ENCODE results near the gene RBBP8NL. TPM values are rescaled to one million over a fixed set of nuclear protein-coding genes. Genes with fewer than 3 reads are reported as not detected.

RBBP8NL gene
- total and polyA plus RNA-seq, 5 donors from 2014 or later, result not detected

- Mint-ChIP-seq H3K4me1 (no peaks in the 10 kb centered on the region), H3K4me3 (no peak overlapping the region), H3K9me3 (no peaks in the 10 kb centered on the region), H3K36me3 (no peaks in the 10 kb centered on the region), H3K27me3 (no peaks in the 10 kb centered on the region), H3K27ac (no peak overlapping the region)
- Histone ChIP-seq H3K27ac (ENCODE audit: insufficient read depth, low read length, poor library complexity, severe bottlenecking) (no peak overlapping the region), H3K4me1 (ENCODE audit: control insufficient read depth, insufficient read depth, low read length, poor library complexity, severe bottlenecking) (no peaks in the 10 kb centered on the region), H3K27me3 (ENCODE audit: control insufficient read depth, insufficient read depth, low read length) (no peaks in the 10 kb centered on the region), H3K9me3 (ENCODE audit: control insufficient read depth in 2 of 2, low read length in 2 of 2) (no peaks in the 10 kb centered on the region), H3K4me3 (ENCODE audit: low read depth, low read length) (no peak overlapping the region), H3K36me3 (ENCODE audit: control insufficient read depth, insufficient read depth, low read length) (no peaks in the 10 kb centered on the region)
- DNase-seq, result no peak
- ATAC-seq (ENCODE audit: low read depth in 2 of 2), result no peak
Measured at GRCh38 chr20:62419759-62420158, 7.6 kb downstream of the RBBP8NL start.

DNA sequence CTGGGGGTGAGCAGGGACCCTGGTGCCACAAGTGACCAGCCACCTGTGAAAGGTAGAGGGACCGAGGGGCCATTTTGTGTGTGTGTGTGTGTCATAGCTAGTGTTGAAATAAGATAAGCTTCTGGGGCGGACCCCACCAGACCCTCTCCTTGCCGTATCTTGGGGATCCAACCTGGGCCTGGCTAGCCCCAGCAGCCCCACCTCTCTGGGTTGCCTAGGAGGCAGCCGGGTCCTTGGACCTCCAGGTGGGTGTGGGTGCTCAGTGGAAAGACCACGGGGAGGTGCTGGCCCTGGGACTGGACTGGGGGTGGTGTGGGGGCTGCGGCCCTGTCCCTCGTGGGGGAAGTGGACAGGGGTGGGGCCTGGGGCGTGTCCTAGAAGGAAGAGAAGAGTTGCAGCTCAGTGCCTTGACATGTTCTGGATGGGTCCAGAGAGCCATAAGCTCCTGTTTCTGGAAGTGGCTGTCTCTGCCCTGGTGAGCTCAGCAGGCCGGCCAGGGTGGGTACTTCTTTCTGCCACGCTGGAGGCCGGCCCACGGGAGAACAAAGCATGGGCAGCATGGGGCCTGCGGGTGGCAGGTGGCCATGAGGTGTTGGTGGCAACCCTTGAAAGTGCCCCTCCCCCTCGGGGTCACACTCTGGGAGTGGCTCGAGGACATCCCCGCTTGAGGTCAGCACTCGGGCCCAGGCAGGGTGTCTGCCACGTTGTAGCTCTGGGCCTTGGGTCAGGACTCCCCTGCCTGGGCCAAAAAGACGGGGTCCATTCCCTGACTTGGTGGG is 8.4 kb downstream of the RBBP8NL start:
- Mint-ChIP-seq H3K27ac (no peak overlapping the region), H3K9me3 (no peaks in the 10 kb centered on the region), H3K27me3 (no peaks in the 10 kb centered on the region), H3K4me3 (no peak overlapping the region), H3K36me3 (no peaks in the 10 kb centered on the region), H3K4me1 (no peaks in the 10 kb centered on the region)
- Histone ChIP-seq H3K4me3 (ENCODE audit: low read depth, low read length) (no peak overlapping the region), H3K27me3 (ENCODE audit: control insufficient read depth, insufficient read depth, low read length) (no peaks in the 10 kb centered on the region), H3K27ac (ENCODE audit: insufficient read depth, low read length, poor library complexity, severe bottlenecking) (no peak overlapping the region), H3K36me3 (ENCODE audit: control insufficient read depth, insufficient read depth, low read length) (no peaks in the 10 kb centered on the region), H3K4me1 (ENCODE audit: control insufficient read depth, insufficient read depth, low read length, poor library complexity, severe bottlenecking) (no peaks in the 10 kb centered on the region), H3K9me3 (ENCODE audit: control insufficient read depth in 2 of 2, low read length in 2 of 2) (no peaks in the 10 kb centered on the region)
- no peak for ATAC-seq (ENCODE audit: low read depth in 2 of 2)
- DNase-seq, result no peak

DNA sequence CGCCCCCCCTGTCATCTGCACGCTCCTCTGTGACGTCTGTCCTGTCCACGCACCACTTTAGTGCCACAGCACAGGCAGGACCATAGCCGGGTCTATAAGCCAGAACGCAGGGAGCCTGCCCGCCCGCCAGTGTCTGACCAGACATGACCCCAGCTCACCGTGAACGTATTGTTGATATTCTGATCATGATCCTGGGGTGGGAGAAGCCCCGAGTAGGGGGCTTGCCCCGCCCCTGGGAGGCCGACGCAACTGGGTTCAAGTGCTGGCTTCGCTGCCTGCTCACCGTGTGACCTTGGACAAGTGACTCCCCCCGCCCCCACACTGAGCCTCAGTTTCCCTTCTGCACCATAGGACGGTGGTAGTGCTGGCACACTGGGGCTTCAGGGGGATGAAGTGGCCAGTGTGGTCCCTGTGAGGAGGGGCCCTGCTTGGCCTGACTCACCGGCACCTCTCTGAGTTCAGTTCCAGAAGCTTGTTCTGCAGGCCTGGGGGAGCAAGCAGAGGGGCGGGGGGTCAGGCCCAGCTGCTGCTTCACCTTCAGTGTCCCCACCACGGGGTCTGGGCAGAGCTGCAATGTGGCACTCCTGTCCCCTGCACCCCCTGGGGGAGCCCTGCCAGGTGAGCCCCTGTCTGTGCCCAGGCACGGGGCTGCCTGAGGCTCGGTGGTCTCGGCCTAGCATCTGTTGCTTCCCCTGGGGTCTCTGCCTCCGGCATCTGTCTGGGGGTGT is 9.2 kb downstream of the RBBP8NL start:
- DNase-seq (no peak), ATAC-seq (ENCODE audit: low read depth in 2 of 2) (no peak)
- H3K27ac ChIP-seq (ENCODE audit: insufficient read depth, low read length, poor library complexity, severe bottlenecking), result no peak overlapping the region
- H3K4me3 Mint-ChIP-seq, result no peak overlapping the region
- H3K4me1 Mint-ChIP-seq, result no peaks in the 10 kb centered on the region
- no peaks in the 10 kb centered on the region for H3K9me3 ChIP-seq (ENCODE audit: control insufficient read depth in 2 of 2, low read length in 2 of 2)
- H3K9me3 Mint-ChIP-seq, result no peaks in the 10 kb centered on the region
- H3K4me3 ChIP-seq (ENCODE audit: low read depth, low read length), result no peak overlapping the region
- H3K36me3 Mint-ChIP-seq, result no peaks in the 10 kb centered on the region
- H3K4me1 ChIP-seq (ENCODE audit: control insufficient read depth, insufficient read depth, low read length, poor library complexity, severe bottlenecking), result no peaks in the 10 kb centered on the region
- no peaks in the 10 kb centered on the region for H3K27me3 ChIP-seq (ENCODE audit: control insufficient read depth, insufficient read depth, low read length)
- H3K36me3 ChIP-seq (ENCODE audit: control insufficient read depth, insufficient read depth, low read length), result no peaks in the 10 kb centered on the region
- H3K27ac Mint-ChIP-seq, result no peak overlapping the region
- H3K27me3 Mint-ChIP-seq, result no peaks in the 10 kb centered on the region

DNA sequence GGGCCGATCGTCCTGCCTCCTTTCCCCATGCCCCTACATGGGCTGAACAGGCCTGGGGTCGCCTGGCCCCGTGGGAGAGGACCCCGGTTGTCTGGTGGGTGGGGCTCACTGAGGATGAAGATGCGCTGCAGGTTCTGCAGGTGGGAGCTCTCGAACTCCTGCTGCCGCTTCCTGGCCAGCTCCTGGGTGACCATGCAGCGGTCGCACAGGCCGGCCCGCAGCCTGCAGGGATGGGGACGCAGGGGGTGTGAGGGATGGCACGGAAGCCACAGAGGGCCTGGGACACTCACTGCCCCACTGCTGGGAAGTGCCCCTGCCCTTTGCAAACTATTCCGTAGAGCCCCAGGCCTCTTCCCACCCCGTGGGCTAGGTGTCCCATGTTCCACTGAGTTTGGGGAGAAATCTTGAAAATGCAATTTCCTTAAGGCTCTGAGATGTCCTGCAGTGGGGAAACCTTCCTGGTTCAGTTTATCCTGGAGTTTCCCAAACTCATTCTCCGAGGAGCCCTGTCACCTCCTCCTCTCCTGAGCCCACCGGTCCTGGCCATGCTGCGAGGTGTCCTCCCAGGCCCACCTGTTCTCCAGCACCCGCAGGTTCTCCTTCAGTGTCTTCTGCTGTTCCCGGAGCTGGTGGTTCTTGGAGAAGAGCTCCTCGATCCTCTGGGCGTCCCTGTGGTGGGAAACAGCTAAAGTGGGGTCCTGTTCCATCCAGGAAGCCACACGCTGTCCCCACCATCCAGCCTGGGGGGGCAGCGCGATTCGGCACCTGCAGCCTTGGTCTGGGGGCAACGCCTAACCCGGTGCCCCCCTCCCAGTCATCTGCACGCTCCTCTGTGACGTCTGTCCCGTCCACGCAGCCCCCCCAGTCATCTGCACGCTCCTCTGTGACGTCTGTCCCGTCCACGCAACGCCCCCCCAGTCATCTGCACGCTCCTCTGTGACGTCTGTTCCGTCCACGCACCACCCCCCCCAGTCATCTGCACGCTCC is 10.4 kb downstream of the RBBP8NL start:
- Histone ChIP-seq H3K4me3 (ENCODE audit: low read depth, low read length) (no peak overlapping the region), H3K36me3 (ENCODE audit: control insufficient read depth, insufficient read depth, low read length) (no peaks in the 10 kb centered on the region), H3K27ac (ENCODE audit: insufficient read depth, low read length, poor library complexity, severe bottlenecking) (no peak overlapping the region), H3K9me3 (ENCODE audit: control insufficient read depth in 2 of 2, low read length in 2 of 2) (no peaks in the 10 kb centered on the region), H3K4me1 (ENCODE audit: control insufficient read depth, insufficient read depth, low read length, poor library complexity, severe bottlenecking) (no peaks in the 10 kb centered on the region), H3K27me3 (ENCODE audit: control insufficient read depth, insufficient read depth, low read length) (no peaks in the 10 kb centered on the region)
- Mint-ChIP-seq H3K36me3 (no peaks in the 10 kb centered on the region), H3K4me1 (no peaks in the 10 kb centered on the region), H3K9me3 (no peaks in the 10 kb centered on the region), H3K27ac (no peak overlapping the region), H3K4me3 (no peak overlapping the region), H3K27me3 (no peaks in the 10 kb centered on the region)
- ATAC-seq (ENCODE audit: low read depth in 2 of 2) (no peak), DNase-seq (no peak)

DNA sequence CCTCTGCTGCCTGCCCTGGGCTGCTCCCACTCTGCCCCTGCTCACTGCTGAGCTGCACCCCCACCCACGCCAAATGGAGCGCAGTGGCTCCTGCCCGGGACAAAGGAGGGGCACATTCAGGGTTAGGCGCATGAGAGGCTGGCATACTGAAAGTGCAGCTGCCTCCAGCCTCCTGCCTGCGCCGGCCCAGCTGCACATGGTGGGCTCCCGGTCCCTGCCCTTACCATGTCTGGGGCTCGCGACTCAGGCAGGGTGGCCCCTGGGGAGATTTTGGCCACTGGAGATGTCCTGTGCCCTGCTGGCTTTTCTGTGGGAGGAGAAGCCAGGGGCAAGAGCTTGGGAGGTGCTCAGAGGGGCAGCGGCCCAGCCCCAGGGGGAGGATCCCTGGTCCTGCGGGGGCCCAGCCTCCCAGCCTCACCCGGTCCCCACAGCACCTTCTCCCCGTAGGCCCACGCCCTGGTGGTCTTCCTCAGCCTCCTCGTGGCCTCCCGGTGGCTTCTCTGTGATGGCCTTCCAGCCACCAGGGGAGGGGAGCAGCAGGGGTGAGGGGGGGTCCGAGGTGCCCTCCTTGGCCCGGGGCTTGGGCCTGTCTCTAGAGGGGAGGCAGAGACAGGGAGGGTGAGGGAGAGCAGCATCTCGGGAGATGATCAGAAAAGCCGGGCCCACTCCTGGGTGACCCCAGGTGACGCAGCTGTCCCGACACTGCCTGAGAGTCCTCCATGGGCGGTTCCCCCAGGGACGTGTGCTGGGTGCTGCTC is 11.8 kb downstream of the RBBP8NL start:
- DNase-seq, result no peak
- Mint-ChIP-seq H3K36me3 (no peaks in the 10 kb centered on the region), H3K4me1 (no peaks in the 10 kb centered on the region), H3K4me3 (no peak overlapping the region), H3K27me3 (no peaks in the 10 kb centered on the region), H3K9me3 (no peaks in the 10 kb centered on the region), H3K27ac (no peak overlapping the region)
- H3K4me1 ChIP-seq (ENCODE audit: control insufficient read depth, insufficient read depth, low read length, poor library complexity, severe bottlenecking), result no peaks in the 10 kb centered on the region
- no peak for ATAC-seq (ENCODE audit: low read depth in 2 of 2)
- no peak overlapping the region for H3K4me3 ChIP-seq (ENCODE audit: low read depth, low read length)
- no peak overlapping the region for H3K27ac ChIP-seq (ENCODE audit: insufficient read depth, low read length, poor library complexity, severe bottlenecking)
- no peaks in the 10 kb centered on the region for H3K9me3 ChIP-seq (ENCODE audit: control insufficient read depth in 2 of 2, low read length in 2 of 2)
- no peaks in the 10 kb centered on the region for H3K36me3 ChIP-seq (ENCODE audit: control insufficient read depth, insufficient read depth, low read length)
- no peaks in the 10 kb centered on the region for H3K27me3 ChIP-seq (ENCODE audit: control insufficient read depth, insufficient read depth, low read length)

- Histone ChIP-seq H3K36me3 (ENCODE audit: control insufficient read depth, insufficient read depth, low read length) (no peaks in the 10 kb centered on the region), H3K4me3 (ENCODE audit: low read depth, low read length) (no peak overlapping the region), H3K4me1 (ENCODE audit: control insufficient read depth, insufficient read depth, low read length, poor library complexity, severe bottlenecking) (peaks cover 9% of the 10 kb centered on the region), H3K27ac (ENCODE audit: insufficient read depth, low read length, poor library complexity, severe bottlenecking) (no peak overlapping the region), H3K9me3 (ENCODE audit: control insufficient read depth in 2 of 2, low read length in 2 of 2) (no peaks in the 10 kb centered on the region), H3K27me3 (ENCODE audit: control insufficient read depth, insufficient read depth, low read length) (no peaks in the 10 kb centered on the region)
- no peaks in the 10 kb centered on the region for H3K36me3 Mint-ChIP-seq
- no peaks in the 10 kb centered on the region for H3K27me3 Mint-ChIP-seq
- ATAC-seq (ENCODE audit: low read depth in 2 of 2) (no peak), DNase-seq (no peak)
- no peak overlapping the region for H3K27ac Mint-ChIP-seq
- peaks cover 0 to 11% (median 0%) of the 10 kb centered on the region in 4 donors for H3K4me1 Mint-ChIP-seq
- H3K9me3 Mint-ChIP-seq, result no peaks in the 10 kb centered on the region
- H3K4me3 Mint-ChIP-seq, result no peak overlapping the region
Measured at GRCh38 chr20:62413896-62414481, 13.3 kb downstream of the RBBP8NL start.
